GM23338 (cell line): ENCODE measurements around the gene PKNOX2.

Experiments
- CREB1 ChIP-seq: fragments of 250-450 bp; sonication (Bioruptor Pico); IDR thresholded peaks from 2 replicates; pipeline ENCODE4 v1.5.0; 2020; ENCODE audit warnings: low read depth, mild to moderate bottlenecking, moderate library complexity
- CTCF ChIP-seq, 2 experiments: fragments of 200-600 bp in 1 of 2; sonication (generic) in 1 of 2; conservative IDR thresholded peaks; 2 replicates each; pipeline versions ENCODE4 v1.5.1 to v1.6.1; 2016 to 2017; ENCODE audit warnings: antibody characterized with exemption in 2 of 2, low read depth in 2 of 2, mild to moderate bottlenecking in 2 of 2, moderate library complexity in 1 of 2
- EZH2 ChIP-seq: fragments of 200-600 bp; sonication (generic); IDR thresholded peaks from one replicate; pipeline ENCODE4 v1.8.0; 2017; ENCODE audit warnings: antibody characterized with exemption, mild to moderate bottlenecking, low read depth; ENCODE audit not compliant: unreplicated experiment
- EZH2phosphoT487 ChIP-seq: fragments of 200-600 bp; sonication (generic); IDR thresholded peaks from one replicate; pipeline ENCODE4 v1.8.1; 2018; ENCODE audit warnings: antibody characterized with exemption; ENCODE audit not compliant: unreplicated experiment
- JUNB ChIP-seq: IDR thresholded peaks from one replicate; pipeline ENCODE4 v1.6.1; 2016; ENCODE audit warnings: antibody characterized with exemption; ENCODE audit not compliant: unreplicated experiment
- NANOG ChIP-seq: IDR thresholded peaks from 2 replicates; pipeline ENCODE4 v1.6.1; 2016; ENCODE audit warnings: antibody characterized with exemption, borderline replicate concordance
- POLR2AphosphoS5 ChIP-seq: IDR thresholded peaks from 2 replicates; pipeline ENCODE4 v1.6.1; 2016; ENCODE audit warnings: antibody characterized with exemption, low read depth
- REST ChIP-seq: IDR thresholded peaks from one replicate; pipeline ENCODE4 v1.6.1; 2018; ENCODE audit warnings: antibody characterized with exemption; ENCODE audit not compliant: unreplicated experiment
- STAT1 ChIP-seq: IDR thresholded peaks from one replicate; pipeline ENCODE4 v1.6.1; 2016; ENCODE audit warnings: antibody characterized with exemption; ENCODE audit not compliant: unreplicated experiment
- ZNF114 ChIP-seq: fragments of 250-450 bp; sonication (Bioruptor Pico); IDR thresholded peaks from 2 replicates; pipeline ENCODE4 v1.5.0; 2020; ENCODE audit warnings: mild to moderate bottlenecking, moderate library complexity
- ZNF331 ChIP-seq: fragments of 250-450 bp; sonication (Bioruptor Pico); IDR thresholded peaks from 2 replicates; pipeline ENCODE4 v1.5.0; 2020; ENCODE audit warnings: low read depth, mild to moderate bottlenecking, moderate library complexity
- ZNF462 ChIP-seq: fragments of 250-450 bp; sonication (Bioruptor Pico); IDR thresholded peaks from 2 replicates; pipeline ENCODE4 v1.5.0; 2020; ENCODE audit warnings: mild to moderate bottlenecking, moderate library complexity

- no peak for TF ChIP-seq CTCF (conservative IDR thresholded peaks at IDR 0.05; ENCODE audit: low read depth in 2 of 2)
- no peak for TF ChIP-seq EZH2
- no peak for TF ChIP-seq POLR2AphosphoS5
- TF ChIP-seq CREB1 (CRISPR knock-in tag) = no peak
- no peak for TF ChIP-seq NANOG
- TF ChIP-seq JUNB = no peak
- TF ChIP-seq EZH2phosphoT487 = no peak
- TF ChIP-seq REST = no peak
- TF ChIP-seq ZNF114 (CRISPR knock-in tag) = no peak
- no peak for TF ChIP-seq STAT1
- no peak for TF ChIP-seq ZNF462 (CRISPR knock-in tag)
- no peak for TF ChIP-seq ZNF331 (CRISPR knock-in tag)
These were observed 245.5 kb downstream of the PKNOX2 start for GRCh38 chr11:125410091-125410490.
